CD4-positive, alpha-beta memory T cell (primary cell): ENCODE data around the gene AFG1L. TPM values are rescaled to one million over a fixed set of nuclear protein-coding genes. Genes with fewer than 3 reads are reported as not detected.
"Not testable (repeated sequence)": the region's sequence is repeated elsewhere in the genome, so short reads cannot be mapped to it uniquely, and the experiment has no call there.

Experiments
- CTCF ChIA-PET: fragments of 350-600 bp; sonication (Branson Sonifier 250); formaldehyde crosslinking; loops from one replicate; lab custom pipeline; 2021; ENCODE audit warnings: inconsistent platforms; ENCODE audit not compliant: partially characterized antibody; lab: Charles Lee
- POLR2A ChIA-PET: fragments of 350-600 bp; sonication (Branson Sonifier 250); formaldehyde crosslinking; loops from one replicate; lab custom pipeline; 2021; ENCODE audit not compliant: partially characterized antibody; lab: Charles Lee
- DNase-seq, 5 donors: peaks; one replicate each; pipeline versions ENCODE4 v3.0.0 to v3.0.0-alpha.2; 2020 to 2022; ENCODE audit warnings: mixed read lengths in 1 of 5
- H3K27ac ChIP-seq: one replicate; pipeline ENCODE4 v1.7.0; 2013; ENCODE audit warnings: low read depth, low read length
- H3K27me3 ChIP-seq: 2 replicates; pipeline ENCODE4 v1.7.0; 2013; ENCODE audit warnings: mild to moderate bottlenecking, low read length, moderate library complexity; ENCODE audit not compliant: insufficient read depth
- H3K36me3 ChIP-seq: 2 replicates; pipeline ENCODE4 v1.7.0; 2013; ENCODE audit warnings: mild to moderate bottlenecking, low read length, moderate library complexity; ENCODE audit not compliant: insufficient read depth
- H3K4me1 ChIP-seq: 2 replicates; pipeline ENCODE4 v1.7.0; 2013; ENCODE audit warnings: mild to moderate bottlenecking, low read length, moderate library complexity; ENCODE audit not compliant: insufficient read depth
- H3K4me3 ChIP-seq, 2 donors: one replicate each; pipeline ENCODE4 v1.7.0; 2013; ENCODE audit warnings: low read length in 2 of 2, mild to moderate bottlenecking in 1 of 2
- H3K9me3 ChIP-seq, 2 donors: one replicate each; pipeline ENCODE4 v1.7.0; 2013; ENCODE audit warnings: low read length in 2 of 2, control low read depth in 1 of 2; ENCODE audit not compliant: control insufficient read depth in 1 of 2
- H3K27ac Mint-ChIP-seq, 7 donors: one replicate each; pipeline ENCODE4 v1.8.0; 2020 to 2021; ENCODE audit warnings: mixed read lengths in 7 of 7, mild to moderate bottlenecking in 6 of 7, inconsistent platforms in 3 of 7, moderate library complexity in 3 of 7
- H3K27me3 Mint-ChIP-seq, 2 donors: one replicate each; pipeline ENCODE4 v1.8.0; 2020 to 2021; ENCODE audit warnings: mixed read lengths in 2 of 2
- H3K36me3 Mint-ChIP-seq, 2 donors: one replicate each; pipeline ENCODE4 v1.8.0; 2020 to 2021; ENCODE audit warnings: mixed read lengths in 2 of 2, inconsistent platforms in 1 of 2, mild to moderate bottlenecking in 1 of 2
- H3K4me1 Mint-ChIP-seq, 4 donors: one replicate each; pipeline ENCODE4 v1.8.0; 2020 to 2021; ENCODE audit warnings: mixed read lengths in 4 of 4, mild to moderate bottlenecking in 1 of 4
- H3K4me3 Mint-ChIP-seq, 8 donors: one replicate each; pipeline ENCODE4 v1.8.0; 2020 to 2021; ENCODE audit warnings: mixed read lengths in 8 of 8, mild to moderate bottlenecking in 7 of 8, moderate library complexity in 6 of 8, inconsistent platforms in 3 of 8
- H3K9me3 Mint-ChIP-seq, 8 donors: one replicate each; pipeline ENCODE4 v1.8.0; 2020 to 2021; ENCODE audit warnings: mixed read lengths in 8 of 8, mild to moderate bottlenecking in 5 of 8, inconsistent platforms in 3 of 8, moderate library complexity in 1 of 8
- intact Hi-C: fragments of 100-400 bp; cut with micrococcal nuclease; formaldehyde crosslinking; loops from one replicate; pipeline ENCODE4 v1.15.1; 2023
- polyA plus RNA-seq, 2 donors: library from polyadenylated mRNA; unstranded; fragments of 300-500 nt; fragmentation: Illumina TruSeq; gene quantifications; one replicate each; pipeline ENCODE4 v1.2.3, GENCODE V29; 2021
- total RNA-seq, 2 experiments: library from RNA; stranded (reverse); gene quantifications; one replicate each; pipeline ENCODE4 v1.2.3, GENCODE V29; 2021

Gene AFG1L
- total and polyA plus RNA-seq, 4 experiments from 2014 or later = 1.5 to 6.6 (median 4.5) TPM

GRCh38 chr6:108323710-108324466, 29.0 kb downstream of the AFG1L start:
- ChIA-PET CTCF (interaction anchor here (1.2 kb wide), 1 partner anchor 10 kb away, joined by 3 read pairs; no protein-coding TSS in a partner anchor), POLR2A (interaction anchor here (0.7 kb wide), 1 partner anchor 29 kb away, joined by 3 read pairs; the partner anchor contains the start of gene AFG1L)
- Mint-ChIP-seq H3K4me3 (no peak overlapping the region), H3K27me3 (no peaks in the 10 kb centered on the region), H3K9me3 (peaks cover 0 to 2% (median 0%) of the 10 kb centered on the region in 8 donors), H3K27ac (no peak overlapping the region), H3K36me3 (peaks cover 27 to 34% of the 10 kb centered on the region in 2 donors), H3K4me1 (no peaks in the 10 kb centered on the region)
- Histone ChIP-seq H3K27ac (no peak overlapping the region), H3K27me3 (no peaks in the 10 kb centered on the region), H3K4me3 (no peak overlapping the region), H3K4me1 (no peaks in the 10 kb centered on the region), H3K36me3 (no peaks in the 10 kb centered on the region), H3K9me3 (no peaks in the 10 kb centered on the region)
- no peak for DNase-seq
- intact Hi-C loops = no loop called here

GRCh38 chr6:108330221-108330785, 35.4 kb downstream of the AFG1L start:
- H3K27ac ChIP-seq, H3K36me3 ChIP-seq, H3K9me3 Mint-ChIP-seq, H3K9me3 ChIP-seq, H3K27me3 ChIP-seq, H3K4me1 ChIP-seq, H3K27me3 Mint-ChIP-seq, POLR2A ChIA-PET, H3K4me3 Mint-ChIP-seq, H3K27ac Mint-ChIP-seq, H3K4me1 Mint-ChIP-seq, intact Hi-C loops, CTCF ChIA-PET, DNase-seq, H3K4me3 ChIP-seq: not testable (repeated sequence)
- peaks cover 15 to 47% of the 10 kb centered on the region in 2 donors for H3K36me3 Mint-ChIP-seq

- CTCF ChIA-PET = no interaction called here
- H3K36me3 Mint-ChIP-seq = peaks cover 15 to 47% of the 10 kb centered on the region in 2 donors
- POLR2A ChIA-PET = no interaction called here
These were observed 36.0 kb downstream of the AFG1L start for GRCh38 chr6:108330806-108331205.

GRCh38 chr6:108331982-108332381, 37.1 kb downstream of the AFG1L start:
- intact Hi-C loops = no loop called here
- Mint-ChIP-seq H3K4me1 (no peaks in the 10 kb centered on the region), H3K27me3 (no peaks in the 10 kb centered on the region), H3K27ac (no peak overlapping the region), H3K36me3 (peaks cover 10 to 38% of the 10 kb centered on the region in 2 donors), H3K9me3 (peaks cover 0 to 2% (median 0%) of the 10 kb centered on the region in 8 donors), H3K4me3 (no peak overlapping the region)
- POLR2A ChIA-PET = no interaction called here
- Histone ChIP-seq H3K27ac (no peak overlapping the region), H3K4me3 (no peak overlapping the region), H3K4me1 (no peaks in the 10 kb centered on the region), H3K9me3 (no peaks in the 10 kb centered on the region), H3K27me3 (no peaks in the 10 kb centered on the region), H3K36me3 (no peaks in the 10 kb centered on the region)
- CTCF ChIA-PET = no interaction called here
- DNase-seq = no peak

More at GRCh38 chr6:108330806-108331205, 36.0 kb downstream of the AFG1L start:
- intact Hi-C loops = no loop called here
- Mint-ChIP-seq H3K27me3 (no peaks in the 10 kb centered on the region), H3K4me1 (no peaks in the 10 kb centered on the region), H3K4me3 (no peak overlapping the region), H3K9me3 (peaks cover 0 to 2% (median 0%) of the 10 kb centered on the region in 8 donors), H3K27ac (no peak overlapping the region)
- Histone ChIP-seq H3K36me3 (no peaks in the 10 kb centered on the region), H3K9me3 (no peaks in the 10 kb centered on the region), H3K4me3 (no peak overlapping the region), H3K27me3 (no peaks in the 10 kb centered on the region), H3K4me1 (no peaks in the 10 kb centered on the region), H3K27ac (no peak overlapping the region)
- DNase-seq = no peak

- H3K27ac ChIP-seq = no peak overlapping the region
- CTCF ChIA-PET = no interaction called here
- intact Hi-C loops = no loop called here
These were observed 42.1 kb downstream of the AFG1L start for GRCh38 chr6:108336971-108337370.

GRCh38 chr6:108337721-108338120, 42.9 kb downstream of the AFG1L start:
- no peak overlapping the region for H3K27ac ChIP-seq
- H3K27me3 ChIP-seq = no peaks in the 10 kb centered on the region
- peaks cover 0 to 6% of the 10 kb centered on the region in 2 donors for H3K36me3 Mint-ChIP-seq
- no peaks in the 10 kb centered on the region for H3K36me3 ChIP-seq
- H3K9me3 ChIP-seq = no peaks in the 10 kb centered on the region
- H3K4me3 ChIP-seq = no peak overlapping the region
- H3K27me3 Mint-ChIP-seq = no peaks in the 10 kb centered on the region
- H3K4me3 Mint-ChIP-seq = no peak overlapping the region
- H3K4me1 ChIP-seq = no peaks in the 10 kb centered on the region
- POLR2A ChIA-PET = no interaction called here
- no peak overlapping the region for H3K27ac Mint-ChIP-seq
- no peaks in the 10 kb centered on the region for H3K4me1 Mint-ChIP-seq
- no peak for DNase-seq
- no peaks in the 10 kb centered on the region for H3K9me3 Mint-ChIP-seq
- intact Hi-C loops = no loop called here
- CTCF ChIA-PET = no interaction called here

More at GRCh38 chr6:108336971-108337370, 42.1 kb downstream of the AFG1L start:
- Mint-ChIP-seq H3K9me3 (no peaks in the 10 kb centered on the region), H3K27me3 (no peaks in the 10 kb centered on the region), H3K27ac (no peak overlapping the region), H3K36me3 (peaks cover 0 to 10% of the 10 kb centered on the region in 2 donors), H3K4me3 (no peak overlapping the region), H3K4me1 (no peaks in the 10 kb centered on the region)
- Histone ChIP-seq H3K36me3 (no peaks in the 10 kb centered on the region), H3K9me3 (no peaks in the 10 kb centered on the region), H3K27me3 (no peaks in the 10 kb centered on the region), H3K4me1 (no peaks in the 10 kb centered on the region), H3K4me3 (no peak overlapping the region)
- POLR2A ChIA-PET = no interaction called here
- DNase-seq = no peak

- intact Hi-C loops = no loop called here
These were observed 46.5 kb downstream of the AFG1L start for GRCh38 chr6:108341372-108341771.

More at GRCh38 chr6:108341372-108341771, 46.5 kb downstream of the AFG1L start:
- H3K4me3 Mint-ChIP-seq = no peak overlapping the region
- peaks cover 0 to 1% (median 0%) of the 10 kb centered on the region in 8 donors for H3K9me3 Mint-ChIP-seq
- H3K27ac ChIP-seq = no peak overlapping the region
- no peak overlapping the region for H3K27ac Mint-ChIP-seq
- H3K9me3 ChIP-seq = no peaks in the 10 kb centered on the region
- no peaks in the 10 kb centered on the region for H3K27me3 ChIP-seq
- H3K4me1 ChIP-seq = no peaks in the 10 kb centered on the region
- DNase-seq = no peak
- CTCF ChIA-PET = no interaction called here
- H3K36me3 Mint-ChIP-seq = peaks cover 4 to 22% of the 10 kb centered on the region in 2 donors
- POLR2A ChIA-PET = no interaction called here
- no peak overlapping the region for H3K4me3 ChIP-seq
- H3K4me1 Mint-ChIP-seq = no peaks in the 10 kb centered on the region
- no peaks in the 10 kb centered on the region for H3K36me3 ChIP-seq
- no peaks in the 10 kb centered on the region for H3K27me3 Mint-ChIP-seq
